A549 (cell line): ENCODE results near the gene HNRNPM. TPM values are rescaled to one million over a fixed set of nuclear protein-coding genes. Genes with fewer than 3 reads are reported as not detected.
A peak's percentile ranks its signal among the peaks of the same experiment; 100 is the strongest.

Source experiments
- ATAC-seq, 2 experiments: fragments of 200-7000 bp in 1 of 2; fragments of >200 bp in 1 of 2; cut with Nextera tagmentation in 1 of 2; cut with Tn5 transposase in 1 of 2; 3 replicates each; pipeline versions ENCODE4 v1.8.0 to v1.9.1; 2018 to 2020; ENCODE audit warnings: mild to moderate bottlenecking in 1 of 2, moderate library complexity in 1 of 2
- CTCF ChIA-PET: fragments of 300-600 bp; sonication (Branson Sonifier 250); formaldehyde crosslinking; extraction: SDS; loops from one replicate; lab custom pipeline; 2021; ENCODE audit warnings: antibody characterized with exemption, inconsistent platforms; lab: Yijun Ruan, JAX
- POLR2A ChIA-PET: fragments of 350-600 bp; formaldehyde crosslinking; extraction: SDS; loops from one replicate; lab custom pipeline; 2021; ENCODE audit warnings: antibody characterized with exemption, inconsistent platforms; lab: Yijun Ruan, JAX
- DNase-seq, 2 experiments: peaks; one replicate each; pipeline versions ENCODE4 v3.0.0 to v3.0.0-alpha.2; 2011 to 2016; ENCODE audit warnings: low read depth in 1 of 2, low spot score in 1 of 2
- FAIRE-seq: peaks from 2 replicates; lab custom pipeline; 2011; peaks lifted over from hg19 to GRCh38; lab: Jason Lieb, UNC
- H3K27ac ChIP-seq, 2 experiments: fragments of >200 bp; sonication (Bioruptor Twin); formaldehyde crosslinking; 3 replicates each; pipeline ENCODE4 v1.5.1; 2016 to 2017
- H3K4me1 ChIP-seq: fragments of >200 bp; sonication (Bioruptor Twin); formaldehyde crosslinking; 3 replicates; pipeline ENCODE4 v1.6.1; 2016
- H3K4me2 ChIP-seq: fragments of >200 bp; sonication (Bioruptor Twin); formaldehyde crosslinking; 3 replicates; pipeline ENCODE4 v1.6.1; 2016
- H3K4me3 ChIP-seq: fragments of >200 bp; sonication (Bioruptor Twin); formaldehyde crosslinking; 3 replicates; pipeline ENCODE4 v1.5.1; 2016
- H3K9me3 ChIP-seq: fragments of >200 bp; sonication (Bioruptor Twin); formaldehyde crosslinking; 3 replicates; pipeline ENCODE4 v1.6.1; 2016
- ATOH8 ChIP-seq: fragments of 250-450 bp; sonication (Bioruptor Pico); IDR thresholded peaks from 2 replicates; pipeline ENCODE4 v1.5.0; 2020; ENCODE audit warnings: low read depth, mild to moderate bottlenecking, moderate library complexity
- CBX2 ChIP-seq: fragments of 200-600 bp; sonication (generic); IDR thresholded peaks from 2 replicates; pipeline ENCODE4 v1.6.1; 2016; ENCODE audit warnings: low read depth, mild to moderate bottlenecking, borderline replicate concordance
- CHD4 ChIP-seq: fragments of 200-600 bp; sonication (generic); IDR thresholded peaks from 2 replicates; pipeline ENCODE4 v1.6.1; 2016; ENCODE audit warnings: antibody characterized with exemption, mild to moderate bottlenecking, borderline replicate concordance
- EHF ChIP-seq: fragments of 250-450 bp; sonication (Bioruptor Pico); IDR thresholded peaks from 2 replicates; pipeline ENCODE4 v1.5.0; 2020; ENCODE audit warnings: mild to moderate bottlenecking
- EHMT2 ChIP-seq: fragments of 200-600 bp; sonication (generic); IDR thresholded peaks from 2 replicates; pipeline ENCODE4 v1.6.1; 2016; ENCODE audit warnings: antibody characterized with exemption, low read depth, mild to moderate bottlenecking, moderate library complexity
- FOSL2 ChIP-seq, 2 experiments: fragments of 450-650 bp in 1 of 2; fragments of >200 bp in 1 of 2; sonication (Bioruptor Twin) in 1 of 2; formaldehyde crosslinking; IDR thresholded peaks; 2 replicates each; pipeline versions ENCODE4 v1.5.0 to v1.6.1; 2016 to 2020; ENCODE audit warnings: mild to moderate bottlenecking in 1 of 2, moderate library complexity in 1 of 2
- HOXB5 ChIP-seq: fragments of 250-450 bp; sonication (Bioruptor Pico); IDR thresholded peaks from 2 replicates; pipeline ENCODE4 v1.5.0; 2020; ENCODE audit warnings: mild to moderate bottlenecking, moderate library complexity
- MAFK ChIP-seq: fragments of 450-650 bp; IDR thresholded peaks from 2 replicates; pipeline ENCODE4 v1.6.1; 2014; ENCODE audit not compliant: partially characterized antibody
- MAX ChIP-seq: IDR thresholded peaks from 2 replicates; pipeline ENCODE4 v1.6.1; 2012
- PHF8 ChIP-seq: fragments of 200-600 bp; sonication (generic); IDR thresholded peaks from 2 replicates; pipeline ENCODE4 v1.6.1; 2016; ENCODE audit warnings: low read depth, mild to moderate bottlenecking, antibody characterized with exemption, moderate library complexity, borderline replicate concordance
- RAD21 ChIP-seq, 2 experiments: fragments of >200 bp in 1 of 2; sonication (Bioruptor Twin) in 1 of 2; formaldehyde crosslinking in 1 of 2; IDR thresholded peaks in 1 of 2; conservative IDR thresholded peaks in 1 of 2; 2 replicates in 1 of 2; 3 replicates in 1 of 2; pipeline ENCODE4 v1.6.1; 2012 to 2018; ENCODE audit warnings: inconsistent platforms in 1 of 2
- RCOR1 ChIP-seq: fragments of 150-350 bp; IDR thresholded peaks from 2 replicates; pipeline ENCODE4 v1.6.1; 2014; ENCODE audit warnings: antibody characterized with exemption, low read length, low read depth
- SREBF2 ChIP-seq: fragments of 450-650 bp; IDR thresholded peaks from 2 replicates; pipeline ENCODE4 v1.6.1; 2014; ENCODE audit warnings: mild to moderate bottlenecking, moderate library complexity
- TP53 ChIP-seq: fragments of 250-450 bp; sonication (Bioruptor Pico); IDR thresholded peaks from 2 replicates; pipeline ENCODE4 v1.5.0; 2021; ENCODE audit warnings: mild to moderate bottlenecking, moderate library complexity
- WGBS: methylation state at CpG from one replicate; pipeline ENCODE4 v1.1.6; 2017; ENCODE audit errors: missing lambda C conversion rate; 5-methylcytosine and 5-hydroxymethylcytosine counted together
- polyA plus RNA-seq, 4 experiments: library from polyadenylated mRNA; depleted of rRNA in 3 of 4; stranded (reverse); fragments of >200 nt; fragmentation: RNase III in 1 of 4; extraction: RNeasy Plus Mini Kit Qiagen cat#74134 plus additional on column Dnase treatment in 1 of 4; gene quantifications; 2 replicates in 3 of 4; 3 replicates in 1 of 4; pipeline ENCODE4 v1.2.3, GENCODE V29; 2011 to 2017
- TF ChIP-seq, protein P1 (sequence below): fragments of 200-600 bp; sonication (generic); IDR thresholded peaks from 2 replicates; pipeline ENCODE4 v1.6.1; 2016; ENCODE audit warnings: antibody characterized with exemption, mild to moderate bottlenecking, moderate library complexity
- TF ChIP-seq, protein P2 (sequence below): fragments of 150-350 bp; IDR thresholded peaks from 2 replicates; pipeline ENCODE4 v1.6.1; 2014; ENCODE audit warnings: low read depth, mild to moderate bottlenecking, low read length

The HNRNPM gene
- polyA plus RNA-seq, 2 of the 4 experiments (the other 2 are of a cell fraction): 168 to 352 TPM

DNA sequence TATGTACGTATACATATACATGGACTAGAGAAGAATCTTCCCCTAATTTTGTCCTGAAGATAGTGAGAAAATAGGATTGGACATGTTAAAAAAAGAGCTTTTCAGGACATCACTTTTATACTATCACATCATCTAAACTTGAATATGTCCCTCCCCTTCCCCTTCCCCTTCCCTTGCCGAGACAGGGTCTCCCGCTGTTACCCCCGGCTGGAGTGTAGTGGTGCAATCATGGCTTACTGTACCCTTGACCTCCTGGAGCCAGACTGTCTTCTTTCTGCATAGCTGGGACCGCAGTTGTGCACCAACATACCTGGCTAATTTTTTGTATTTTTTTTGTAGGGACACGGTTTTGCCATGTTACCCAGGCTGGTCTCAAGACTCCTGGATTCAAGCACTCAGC lies 6.6 kb downstream of the HNRNPM start:
- ATAC-seq: no peak
- Histone ChIP-seq H3K4me1 (peaks cover 81% of the 10 kb centered on the region), H3K4me3 (no peak overlapping the region), H3K4me2 (peak overlapping the region; percentile 67)
- 45% methylated on average over 6 of the region's 6 CpGs for WGBS
- POLR2A ChIA-PET: interaction anchor here (0.7 to 1.1 kb wide), 2 partner anchors 13 to 19 kb away, joined by 3 to 4 read pairs; no protein-coding TSS in a partner anchor
- TF ChIP-seq RCOR1: no peak
- TF ChIP-seq EHF (CRISPR knock-in tag): no peak
- no peak for TF ChIP-seq CBX2
- no peak for TF ChIP-seq MAFK
- TF ChIP-seq ATOH8 (CRISPR knock-in tag): no peak
- TF ChIP-seq HOXB5 (CRISPR knock-in tag): no peak
- no peak for TF ChIP-seq RAD21 (conservative IDR thresholded peaks at IDR 0.05 in 1 of 2, IDR thresholded peaks at IDR 0.05 in 1 of 2)
- TF ChIP-seq TP53 (CRISPR knock-in tag): no peak
- TF ChIP-seq, protein P1, sequence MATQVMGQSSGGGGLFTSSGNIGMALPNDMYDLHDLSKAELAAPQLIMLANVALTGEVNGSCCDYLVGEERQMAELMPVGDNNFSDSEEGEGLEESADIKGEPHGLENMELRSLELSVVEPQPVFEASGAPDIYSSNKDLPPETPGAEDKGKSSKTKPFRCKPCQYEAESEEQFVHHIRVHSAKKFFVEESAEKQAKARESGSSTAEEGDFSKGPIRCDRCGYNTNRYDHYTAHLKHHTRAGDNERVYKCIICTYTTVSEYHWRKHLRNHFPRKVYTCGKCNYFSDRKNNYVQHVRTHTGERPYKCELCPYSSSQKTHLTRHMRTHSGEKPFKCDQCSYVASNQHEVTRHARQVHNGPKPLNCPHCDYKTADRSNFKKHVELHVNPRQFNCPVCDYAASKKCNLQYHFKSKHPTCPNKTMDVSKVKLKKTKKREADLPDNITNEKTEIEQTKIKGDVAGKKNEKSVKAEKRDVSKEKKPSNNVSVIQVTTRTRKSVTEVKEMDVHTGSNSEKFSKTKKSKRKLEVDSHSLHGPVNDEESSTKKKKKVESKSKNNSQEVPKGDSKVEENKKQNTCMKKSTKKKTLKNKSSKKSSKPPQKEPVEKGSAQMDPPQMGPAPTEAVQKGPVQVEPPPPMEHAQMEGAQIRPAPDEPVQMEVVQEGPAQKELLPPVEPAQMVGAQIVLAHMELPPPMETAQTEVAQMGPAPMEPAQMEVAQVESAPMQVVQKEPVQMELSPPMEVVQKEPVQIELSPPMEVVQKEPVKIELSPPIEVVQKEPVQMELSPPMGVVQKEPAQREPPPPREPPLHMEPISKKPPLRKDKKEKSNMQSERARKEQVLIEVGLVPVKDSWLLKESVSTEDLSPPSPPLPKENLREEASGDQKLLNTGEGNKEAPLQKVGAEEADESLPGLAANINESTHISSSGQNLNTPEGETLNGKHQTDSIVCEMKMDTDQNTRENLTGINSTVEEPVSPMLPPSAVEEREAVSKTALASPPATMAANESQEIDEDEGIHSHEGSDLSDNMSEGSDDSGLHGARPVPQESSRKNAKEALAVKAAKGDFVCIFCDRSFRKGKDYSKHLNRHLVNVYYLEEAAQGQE: no peak
- no peak for TF ChIP-seq CHD4
- TF ChIP-seq PHF8: no peak
- no peak for TF ChIP-seq EHMT2
- no peak for TF ChIP-seq SREBF2
- TF ChIP-seq, all 56 proteins: peak for 0
- CTCF ChIA-PET: interaction anchor here (1.0 to 2.8 kb wide), 3 partner anchors 12 to 55 kb away, joined by 3 to 10 read pairs (median 6); partner anchors contain the start of gene MARCHF2
- DNase-seq: no peak
- no peak for FAIRE-seq
- no peaks in the 10 kb centered on the region for H3K9me3 ChIP-seq
- peak overlapping the region in 1 of 2 experiments; percentile 63; a peak in 2 of 6 replicates for H3K27ac ChIP-seq

GRCh38 chr19:8451885-8452284 lies 7.1 kb downstream of the HNRNPM start:
- ATAC-seq: peak in 1 of 2 experiments; percentile 61; a peak in 3 of 6 replicates
- ChIA-PET CTCF (interaction anchor here (1.0 to 1.5 kb wide), 2 partner anchors 11 to 39 kb away, joined by 3 to 6 read pairs; partner anchors contain the start of gene MARCHF2), POLR2A (interaction anchor here (1.1 kb wide), 1 partner anchor 19 kb away, joined by 3 read pairs; no protein-coding TSS in a partner anchor)
- Histone ChIP-seq H3K4me1 (peaks cover 81% of the 10 kb centered on the region), H3K9me3 (no peaks in the 10 kb centered on the region), H3K4me2 (peak overlapping the region; percentile 67), H3K27ac (peak overlapping the region in 1 of 2 experiments; percentile 63; a peak in 2 of 6 replicates), H3K4me3 (no peak overlapping the region)
- 22% methylated on average over 3 of the region's 3 CpGs for WGBS
- no peak for FAIRE-seq
- TF ChIP-seq FOSL2 (IDR thresholded peaks at IDR 0.05) (no peak), FOSL2 (CRISPR knock-in tag; IDR thresholded peaks at IDR 0.05) (peak; percentile 44), MAX (0 out of 2 replicates have a peak, but pooled peaks have one; percentile 34)
- TF ChIP-seq, protein P2, sequence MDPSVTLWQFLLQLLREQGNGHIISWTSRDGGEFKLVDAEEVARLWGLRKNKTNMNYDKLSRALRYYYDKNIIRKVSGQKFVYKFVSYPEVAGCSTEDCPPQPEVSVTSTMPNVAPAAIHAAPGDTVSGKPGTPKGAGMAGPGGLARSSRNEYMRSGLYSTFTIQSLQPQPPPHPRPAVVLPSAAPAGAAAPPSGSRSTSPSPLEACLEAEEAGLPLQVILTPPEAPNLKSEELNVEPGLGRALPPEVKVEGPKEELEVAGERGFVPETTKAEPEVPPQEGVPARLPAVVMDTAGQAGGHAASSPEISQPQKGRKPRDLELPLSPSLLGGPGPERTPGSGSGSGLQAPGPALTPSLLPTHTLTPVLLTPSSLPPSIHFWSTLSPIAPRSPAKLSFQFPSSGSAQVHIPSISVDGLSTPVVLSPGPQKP: no peak
- DNase-seq: peak; percentile 30 to 38
